IPS-20b (cell line): ENCODE results near the gene SLC39A11.
"Not testable (repeated sequence)": the region's sequence is repeated elsewhere in the genome, so short reads cannot be mapped to it uniquely, and the experiment has no call there.

Experiments used
- H3K27ac ChIP-seq: one replicate; pipeline ENCODE4 v1.5.1; 2013; ENCODE audit warnings: low read length
- H3K27me3 ChIP-seq: 2 replicates; pipeline ENCODE4 v1.6.1; 2013; ENCODE audit warnings: mild to moderate bottlenecking, low read length, inconsistent platforms; ENCODE audit not compliant: insufficient read depth
- H3K36me3 ChIP-seq: 2 replicates; pipeline ENCODE4 v1.6.1; 2013; ENCODE audit warnings: low read depth, mild to moderate bottlenecking, inconsistent platforms, low read length, moderate library complexity; ENCODE audit not compliant: insufficient read depth
- H3K4me1 ChIP-seq: 2 replicates; pipeline ENCODE4 v1.6.1; 2013; ENCODE audit warnings: mild to moderate bottlenecking, control low read depth, inconsistent platforms, low read length, moderate library complexity; ENCODE audit not compliant: insufficient read depth
- H3K4me3 ChIP-seq: 2 replicates; pipeline ENCODE4 v1.5.1; 2013; ENCODE audit warnings: mild to moderate bottlenecking, low read length, inconsistent platforms
- H3K9ac ChIP-seq: 2 replicates; pipeline ENCODE4 v1.6.1; 2013; ENCODE audit warnings: low read depth, mild to moderate bottlenecking, inconsistent platforms, low read length, moderate library complexity
- H3K9me3 ChIP-seq: 2 replicates; pipeline ENCODE4 v1.6.1; 2013; ENCODE audit warnings: mild to moderate bottlenecking, low read depth, low read length, inconsistent platforms; ENCODE audit not compliant: insufficient read depth

SLC39A11 gene

DNA sequence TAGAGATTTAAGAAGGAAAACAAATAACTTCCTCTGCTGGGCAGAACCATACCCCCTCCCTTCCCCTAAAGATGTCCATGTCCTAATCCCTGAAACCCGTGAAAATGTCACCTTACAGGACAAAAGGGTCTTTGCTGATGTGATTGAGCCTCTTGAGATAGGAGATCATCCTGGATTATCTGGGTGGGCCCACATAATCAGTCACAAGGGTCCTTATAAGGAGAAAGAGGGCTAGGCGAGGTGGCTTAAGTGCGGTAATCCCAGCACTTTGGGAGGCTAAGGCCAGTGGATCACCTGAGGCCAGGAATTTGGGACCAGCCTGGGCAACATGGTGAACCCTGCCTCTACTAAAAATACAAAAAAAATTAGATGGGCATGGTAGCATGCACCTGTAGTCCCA, 12.0 kb upstream of the SLC39A11 start:
- H3K4me1 ChIP-seq, result no peaks in the 10 kb centered on the region
- no peak overlapping the region for H3K27ac ChIP-seq
- no peaks in the 10 kb centered on the region for H3K9me3 ChIP-seq
- H3K27me3 ChIP-seq, result no peaks in the 10 kb centered on the region
- H3K9ac ChIP-seq, result no peak overlapping the region
- no peaks in the 10 kb centered on the region for H3K36me3 ChIP-seq
- H3K4me3 ChIP-seq, result no peak overlapping the region

DNA sequence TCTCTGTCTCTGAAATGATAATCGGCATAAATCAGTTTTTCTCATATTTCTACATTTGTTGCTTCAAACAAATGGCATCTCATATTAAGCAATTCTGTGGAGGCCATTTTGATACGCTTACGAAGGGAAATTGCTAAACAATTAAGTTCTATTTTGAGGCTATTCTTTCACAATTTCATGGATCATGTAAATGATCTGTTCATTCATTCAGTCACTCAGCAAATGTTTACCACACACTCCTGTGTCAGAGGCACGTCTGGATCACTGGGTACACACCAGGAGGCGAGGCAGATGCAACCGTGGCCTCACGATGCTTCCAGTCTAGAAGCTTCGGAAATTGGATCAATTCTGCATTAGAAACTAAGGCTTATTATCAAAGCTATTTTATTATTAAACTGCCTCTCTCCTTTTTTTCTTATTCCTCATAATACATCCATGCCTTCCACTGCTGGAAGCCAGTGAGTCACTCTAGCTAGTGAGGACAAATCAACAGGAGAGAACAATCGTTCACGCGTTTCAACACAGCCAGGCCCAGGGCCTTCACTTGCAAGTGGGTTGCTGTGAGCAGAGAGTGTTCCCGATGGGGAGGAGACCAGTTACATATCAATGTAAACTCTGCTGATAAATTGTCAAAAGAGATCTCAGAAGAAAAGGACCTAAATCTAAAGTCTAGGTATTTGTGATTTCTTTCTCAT, 11.3 kb upstream of the SLC39A11 start:
- no peak overlapping the region for H3K4me3 ChIP-seq
- H3K9ac ChIP-seq, result no peak overlapping the region
- no peaks in the 10 kb centered on the region for H3K4me1 ChIP-seq
- H3K36me3 ChIP-seq, result no peaks in the 10 kb centered on the region
- H3K9me3 ChIP-seq, result no peaks in the 10 kb centered on the region
- H3K27ac ChIP-seq, result no peak overlapping the region
- H3K27me3 ChIP-seq, result no peaks in the 10 kb centered on the region

DNA sequence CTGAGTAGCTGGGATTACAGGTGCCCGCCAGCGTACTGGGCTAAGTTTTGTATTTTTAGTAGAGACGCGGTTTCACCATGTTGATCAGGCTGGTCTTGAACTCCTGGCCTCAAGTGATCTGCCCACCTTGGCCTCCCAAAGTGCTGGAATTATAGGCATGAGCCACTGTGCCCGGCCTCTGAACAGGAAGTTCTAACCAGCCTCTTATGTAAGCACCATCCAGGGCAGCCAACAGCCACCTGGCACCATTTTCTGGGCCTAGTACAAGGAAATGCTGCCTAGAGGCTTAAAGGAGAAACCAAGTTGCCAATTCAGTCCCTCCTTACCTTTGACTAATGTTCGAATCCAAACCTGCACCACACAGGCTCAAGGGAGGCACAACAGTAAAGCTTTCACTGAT, 8.5 kb upstream of the SLC39A11 start:
- no peak overlapping the region for H3K27ac ChIP-seq
- H3K9me3 ChIP-seq, result no peaks in the 10 kb centered on the region
- H3K4me3 ChIP-seq, result no peak overlapping the region

DNA sequence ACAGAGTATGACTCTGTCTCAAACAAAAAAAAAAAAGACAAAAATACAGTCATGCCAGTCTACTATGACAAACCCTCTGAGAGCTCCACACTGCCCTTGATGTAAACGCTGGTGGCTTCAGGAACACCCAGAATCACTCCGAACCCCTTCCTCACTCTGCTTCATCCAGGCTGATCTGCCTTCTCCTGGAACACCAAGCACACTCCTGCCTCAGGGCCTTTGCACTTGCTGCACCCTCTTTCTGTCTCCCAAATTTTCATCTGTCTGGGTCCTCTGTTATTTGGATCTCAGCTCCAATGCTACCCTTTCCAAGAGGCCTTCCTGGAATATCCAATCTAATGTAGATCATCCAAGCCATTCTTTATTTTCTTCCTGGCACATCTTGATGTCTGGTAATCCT, 7.9 kb upstream of the SLC39A11 start:
- Histone ChIP-seq H3K27ac (no peak overlapping the region), H3K36me3 (no peaks in the 10 kb centered on the region), H3K27me3 (no peaks in the 10 kb centered on the region), H3K4me1 (no peaks in the 10 kb centered on the region), H3K9ac (no peak overlapping the region), H3K9me3 (no peaks in the 10 kb centered on the region), H3K4me3 (no peak overlapping the region)

More for the DNA sequence above, 8.5 kb upstream of the SLC39A11 start:
- Histone ChIP-seq H3K4me1 (no peaks in the 10 kb centered on the region), H3K36me3 (no peaks in the 10 kb centered on the region), H3K27me3 (no peaks in the 10 kb centered on the region), H3K9ac (no peak overlapping the region)

DNA sequence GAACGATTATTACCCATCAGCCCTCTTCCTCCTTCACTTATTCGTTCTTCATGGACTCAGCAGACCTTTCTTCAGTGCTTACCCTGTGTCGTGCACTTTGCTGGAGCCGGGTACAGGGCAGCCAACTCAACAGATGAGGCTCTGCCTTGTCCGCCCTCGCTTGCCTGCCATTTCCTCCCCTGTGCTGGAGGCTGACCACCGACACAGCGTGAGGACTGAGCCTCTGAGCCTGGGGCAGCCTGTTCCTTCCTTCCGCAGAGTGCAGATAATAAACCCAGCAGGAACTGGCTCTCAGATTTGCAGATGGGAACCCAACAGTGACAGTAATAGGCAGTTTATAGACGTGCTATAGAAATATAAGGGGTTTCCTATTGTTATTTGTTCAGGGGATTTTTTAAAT, 7.0 kb upstream of the SLC39A11 start:
- H3K27ac ChIP-seq, result no peak overlapping the region
- no peaks in the 10 kb centered on the region for H3K4me1 ChIP-seq
- no peaks in the 10 kb centered on the region for H3K36me3 ChIP-seq
- no peak overlapping the region for H3K9ac ChIP-seq
- H3K27me3 ChIP-seq, result no peaks in the 10 kb centered on the region
- H3K9me3 ChIP-seq, result no peaks in the 10 kb centered on the region
- no peak overlapping the region for H3K4me3 ChIP-seq

DNA sequence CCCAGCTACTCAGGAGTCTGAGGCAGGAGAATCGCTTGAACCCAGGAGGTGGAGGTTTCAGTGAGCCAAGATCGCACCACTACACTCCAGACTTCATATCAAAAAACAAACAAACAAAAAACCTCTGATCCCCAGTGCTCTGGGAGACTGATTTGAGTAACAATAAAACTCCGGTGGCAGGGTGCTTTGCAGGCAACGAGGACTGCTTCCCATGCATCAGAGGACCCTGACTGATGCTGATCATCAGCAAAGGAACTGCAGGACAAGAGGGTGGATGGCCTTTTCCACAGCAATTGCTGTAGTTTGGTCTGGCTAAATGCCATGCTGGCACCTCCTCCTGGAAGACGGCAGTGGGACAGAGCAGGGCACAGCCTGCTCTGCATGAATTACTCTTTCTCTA, 6.4 kb upstream of the SLC39A11 start:
- no peaks in the 10 kb centered on the region for H3K36me3 ChIP-seq
- no peak overlapping the region for H3K4me3 ChIP-seq
- H3K27ac ChIP-seq, result no peak overlapping the region
- no peaks in the 10 kb centered on the region for H3K4me1 ChIP-seq
- no peaks in the 10 kb centered on the region for H3K9me3 ChIP-seq
- no peak overlapping the region for H3K9ac ChIP-seq
- no peaks in the 10 kb centered on the region for H3K27me3 ChIP-seq

DNA sequence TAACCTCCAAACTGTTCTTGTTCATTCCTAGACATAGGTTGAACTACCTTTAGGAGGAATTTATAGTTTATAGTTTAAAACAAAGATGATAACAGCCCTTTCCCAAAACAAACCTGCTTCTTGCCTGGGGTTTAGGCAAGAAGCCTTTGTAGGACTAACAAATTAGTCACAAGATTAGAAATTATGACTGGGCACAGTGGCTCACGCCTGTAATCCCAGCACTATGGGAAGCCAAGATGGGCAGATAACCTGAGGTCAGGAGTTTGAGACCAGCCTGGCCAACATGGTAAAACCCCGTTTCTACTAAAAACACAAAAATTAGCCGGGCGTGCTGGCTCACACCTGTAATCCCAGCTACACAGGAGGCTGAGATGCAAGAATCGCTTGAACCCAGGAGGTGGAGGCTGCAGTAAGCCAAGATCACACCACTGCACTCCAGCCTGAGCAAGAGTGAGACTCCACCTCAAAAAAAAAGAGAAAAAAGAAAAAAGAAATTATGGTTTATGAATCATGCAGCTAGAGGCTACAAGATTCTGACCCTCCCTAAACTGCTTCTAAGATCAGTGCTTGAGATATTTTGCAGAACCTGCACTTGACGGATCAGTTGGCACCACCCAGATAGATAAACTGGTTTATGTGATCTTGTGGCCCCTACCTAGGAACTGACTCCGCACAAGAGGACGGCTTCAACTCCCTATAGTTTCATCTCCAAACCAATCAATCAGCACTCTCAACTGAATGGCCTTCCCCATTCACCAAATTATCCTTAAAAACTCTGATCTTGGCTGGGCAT, 5.7 kb upstream of the SLC39A11 start:
- not testable (repeated sequence) for H3K36me3 ChIP-seq, H3K27ac ChIP-seq, H3K9ac ChIP-seq, H3K9me3 ChIP-seq, H3K4me1 ChIP-seq, H3K27me3 ChIP-seq, H3K4me3 ChIP-seq

DNA sequence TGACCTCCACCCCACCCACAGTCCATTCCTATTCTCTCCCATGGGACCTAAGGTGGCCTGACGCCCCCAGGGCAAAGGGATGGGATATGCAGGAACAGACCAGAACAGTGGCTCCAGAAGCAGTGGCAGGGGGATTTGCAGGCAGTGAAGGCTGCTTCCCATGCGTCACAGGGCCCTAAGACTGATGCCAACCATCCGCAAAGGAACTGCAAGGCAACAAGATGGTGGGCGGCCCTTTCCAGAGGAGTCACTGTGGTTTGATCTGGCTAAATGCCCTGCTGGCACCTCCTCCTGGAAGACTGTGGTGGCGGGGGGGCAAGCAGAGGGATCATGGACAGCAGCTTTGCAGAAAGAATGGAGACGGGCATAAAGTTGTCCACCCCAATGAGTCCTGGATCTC, 4.4 kb upstream of the SLC39A11 start:
- Histone ChIP-seq H3K4me1 (peaks cover 4% of the 10 kb centered on the region; the same call in 1 of the 2 replicates), H3K36me3 (no peaks in the 10 kb centered on the region), H3K9ac (no peak overlapping the region), H3K4me3 (no peak overlapping the region), H3K27ac (no peak overlapping the region), H3K9me3 (no peaks in the 10 kb centered on the region), H3K27me3 (no peaks in the 10 kb centered on the region)

DNA sequence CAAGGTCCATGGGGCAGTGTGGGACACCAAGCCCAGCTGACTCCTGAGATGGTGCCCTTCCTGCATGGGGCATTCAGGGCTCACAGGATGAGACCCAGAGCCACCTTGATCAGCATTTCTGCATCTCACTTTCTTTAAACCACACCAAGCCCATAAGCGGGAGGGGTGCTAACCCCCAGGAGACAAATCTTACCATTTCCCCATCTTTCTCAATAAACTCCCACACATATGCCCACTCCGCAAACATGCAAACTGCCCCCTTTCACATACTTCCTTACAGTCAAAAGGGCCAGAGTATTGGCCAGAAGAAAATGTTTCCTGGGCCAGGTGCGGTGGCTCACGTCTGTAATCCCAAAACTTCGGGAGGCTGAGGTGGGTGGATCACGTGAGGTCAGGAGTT, 3.7 kb upstream of the SLC39A11 start:
- Histone ChIP-seq H3K27me3 (no peaks in the 10 kb centered on the region), H3K9ac (no peak overlapping the region), H3K27ac (no peak overlapping the region), H3K9me3 (no peaks in the 10 kb centered on the region), H3K4me1 (peaks cover 9% of the 10 kb centered on the region; the same call in 1 of the 2 replicates), H3K4me3 (no peak overlapping the region), H3K36me3 (no peaks in the 10 kb centered on the region)

DNA sequence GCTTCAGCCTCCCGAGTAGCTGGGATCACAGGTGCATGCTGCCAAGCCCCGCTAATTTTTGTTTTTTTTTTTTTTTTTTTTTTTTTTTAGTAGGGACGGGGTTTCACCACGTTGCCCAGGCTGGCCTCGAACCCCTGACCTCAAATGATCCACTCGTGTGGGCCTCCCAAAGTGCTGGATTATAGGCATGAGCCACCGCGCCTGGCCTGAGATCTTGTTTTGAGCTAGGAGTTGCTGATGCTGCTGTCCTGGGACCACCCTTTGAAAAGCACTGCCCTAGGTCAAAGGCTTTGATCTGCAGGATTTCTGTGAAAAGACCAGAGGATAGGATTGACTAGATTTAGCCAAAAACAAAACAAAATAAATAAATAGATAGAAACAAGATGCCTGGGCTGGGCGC, 798 bp upstream of the SLC39A11 start:
- H3K9me3 ChIP-seq, result no peaks in the 10 kb centered on the region
- no peaks in the 10 kb centered on the region for H3K36me3 ChIP-seq
- no peaks in the 10 kb centered on the region for H3K27me3 ChIP-seq
- no peak overlapping the region for H3K27ac ChIP-seq
- H3K4me1 ChIP-seq, result peaks cover 12% of the 10 kb centered on the region; the same call in 1 of the 2 replicates
- no peak overlapping the region for H3K9ac ChIP-seq
- no peak overlapping the region for H3K4me3 ChIP-seq

DNA sequence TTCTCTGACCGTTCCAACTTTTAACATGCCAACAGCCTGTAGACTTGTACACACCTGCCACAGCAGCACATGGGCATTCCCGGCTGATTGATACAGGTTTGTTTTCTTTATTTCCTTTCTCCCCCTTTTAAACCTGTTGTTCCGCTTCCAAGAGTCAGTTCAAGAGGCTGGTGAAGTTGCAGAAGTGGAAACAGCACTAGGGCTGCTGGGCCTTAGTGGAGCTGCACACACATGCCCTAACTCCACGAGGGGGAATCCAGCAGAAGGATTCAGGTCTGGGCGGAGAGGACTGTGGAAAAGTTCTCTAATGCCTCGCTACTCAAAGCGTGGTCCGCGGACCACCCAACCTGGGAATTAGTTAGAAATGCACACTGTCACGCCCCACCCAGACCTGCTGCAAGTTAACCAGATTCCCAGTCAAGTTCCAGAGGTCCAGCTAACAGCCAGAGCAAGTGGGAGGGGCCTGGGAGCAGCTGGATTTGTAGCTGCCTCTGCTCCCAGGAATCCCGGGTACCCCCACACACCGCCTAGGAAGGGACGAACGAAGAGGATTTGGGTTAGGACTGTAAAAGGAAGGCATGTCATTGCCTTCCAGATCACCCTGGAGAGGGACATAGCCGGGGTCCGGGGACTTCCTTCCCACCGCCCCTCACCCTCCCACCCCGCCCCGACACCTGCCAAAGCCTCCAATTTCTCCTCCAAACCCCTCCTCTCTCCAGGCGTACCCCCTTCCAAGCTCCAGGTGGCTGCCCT, 542 bp downstream of the SLC39A11 start:
- H3K4me3 ChIP-seq, result peak overlapping the region; percentile 83
- no peak overlapping the region for H3K27ac ChIP-seq
- H3K9ac ChIP-seq, result peak overlapping the region; percentile 67; the same call in 1 of the 2 replicates
- no peaks in the 10 kb centered on the region for H3K27me3 ChIP-seq
- no peaks in the 10 kb centered on the region for H3K9me3 ChIP-seq
- peaks cover 8% of the 10 kb centered on the region; the same call in 1 of the 2 replicates for H3K36me3 ChIP-seq
- peaks cover 12% of the 10 kb centered on the region; the same call in 1 of the 2 replicates for H3K4me1 ChIP-seq
